Measurements from ENCODE around the gene SCEL.

Gene SCEL

GRCh38 chr13:77521194-77521593, 14.3 kb upstream of the SCEL start:
- DNase-seq (ENCODE audit: low read depth in 2 of 2), result no peak

GRCh38 chr13:77521595-77522367, 13.7 kb upstream of the SCEL start:
- DNase-seq (ENCODE audit: low read depth in 2 of 2), result no peak

GRCh38 chr13:77522444-77522843, 13.1 kb upstream of the SCEL start:
- no peak for DNase-seq (ENCODE audit: low read depth in 2 of 2)

GRCh38 chr13:77523386-77523785, 12.1 kb upstream of the SCEL start:
- no peak for DNase-seq (ENCODE audit: low read depth in 2 of 2)

- DNase-seq (ENCODE audit: low read depth in 2 of 2), result no peak
These were observed 11.4 kb upstream of the SCEL start for GRCh38 chr13:77523834-77524728.

GRCh38 chr13:77528414-77528813, 7.1 kb upstream of the SCEL start:
- DNase-seq (ENCODE audit: low read depth in 2 of 2), result no peak

- DNase-seq (ENCODE audit: low read depth in 2 of 2), result no peak
These were observed 6.5 kb upstream of the SCEL start for GRCh38 chr13:77528834-77529500.

GRCh38 chr13:77529501-77529840, 6.0 kb upstream of the SCEL start:
- no peak for DNase-seq (ENCODE audit: low read depth in 2 of 2)

- DNase-seq (ENCODE audit: low read depth in 2 of 2), result no peak
These were observed 4.6 kb upstream of the SCEL start for GRCh38 chr13:77530875-77531274.

GRCh38 chr13:77532983-77533382, 2.5 kb upstream of the SCEL start:
- no peak for DNase-seq (ENCODE audit: low read depth in 2 of 2)

GRCh38 chr13:77533875-77534788, 1.4 kb upstream of the SCEL start:
- no peak for DNase-seq (ENCODE audit: low read depth in 2 of 2)

GRCh38 chr13:77536358-77536757, 852 bp downstream of the SCEL start:
- no peak for DNase-seq (ENCODE audit: low read depth in 2 of 2)

- no peak for DNase-seq (ENCODE audit: low read depth in 2 of 2)
These were observed 1.9 kb downstream of the SCEL start for GRCh38 chr13:77537289-77537919.

GRCh38 chr13:77543711-77544110, 8.2 kb downstream of the SCEL start:
- no peak for DNase-seq (ENCODE audit: low read depth in 2 of 2)

- DNase-seq (ENCODE audit: low read depth in 2 of 2), result no peak
These were observed 8.8 kb downstream of the SCEL start for GRCh38 chr13:77544355-77544754.

- no peak for DNase-seq (ENCODE audit: low read depth in 2 of 2)
These were observed 9.3 kb downstream of the SCEL start for GRCh38 chr13:77544758-77545338.

- no peak for DNase-seq (ENCODE audit: low read depth in 2 of 2)
These were observed 10.3 kb downstream of the SCEL start for GRCh38 chr13:77545626-77546412.

- no peak for DNase-seq (ENCODE audit: low read depth in 2 of 2)
These were observed 12.6 kb downstream of the SCEL start for GRCh38 chr13:77548095-77548494.

GRCh38 chr13:77548594-77548993, 13.1 kb downstream of the SCEL start:
- no peak for DNase-seq (ENCODE audit: low read depth in 2 of 2)

- no peak for DNase-seq (ENCODE audit: low read depth in 2 of 2)
These were observed 18.6 kb downstream of the SCEL start for GRCh38 chr13:77554069-77554468.
